GM18858 (cell line): ENCODE data around the gene TNFAIP8.
A peak's percentile ranks its signal among the peaks of the same experiment; 100 is the strongest.

Experiments used
- ATAC-seq: cut with Tn5 transposase; IDR thresholded peaks from one replicate; pipeline ENCODE4 v1.9.1; 2021; ENCODE audit not compliant: unreplicated experiment

TNFAIP8 gene

DNA sequence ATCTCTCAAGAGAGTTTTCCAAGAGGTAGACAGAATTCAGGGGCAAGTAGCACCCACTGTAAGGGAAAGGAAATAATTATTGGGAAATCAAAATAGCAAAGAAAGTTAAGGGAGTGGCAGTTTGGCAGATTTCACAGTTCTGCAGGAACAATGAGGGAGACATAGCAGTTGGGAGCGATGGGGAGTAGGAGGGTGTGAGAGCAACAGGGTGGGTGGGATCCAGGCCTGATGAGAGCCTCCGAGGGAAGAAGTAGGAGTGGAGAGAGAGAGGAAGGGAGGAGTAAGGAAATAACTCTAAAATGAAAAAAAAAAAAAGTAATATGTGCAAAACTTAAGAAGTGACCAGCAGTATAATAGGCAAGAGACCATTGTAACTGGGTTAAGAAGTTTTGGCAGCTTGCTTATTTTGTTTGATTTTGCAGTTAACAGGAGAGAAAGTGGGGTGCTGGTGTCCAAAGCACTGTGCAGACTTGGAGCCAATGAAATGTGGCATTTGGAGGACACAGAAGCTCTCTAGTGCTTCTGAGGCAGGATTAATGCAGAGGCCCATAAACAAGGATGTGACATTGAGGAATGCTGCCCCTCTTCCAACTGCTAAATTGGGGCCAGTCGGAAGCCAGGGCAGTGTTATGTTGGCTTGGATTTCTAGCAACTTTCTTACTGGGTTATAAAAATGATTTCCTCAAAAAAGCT lies 10.2 kb downstream of the TNFAIP8 start:
- no peak for ATAC-seq

DNA sequence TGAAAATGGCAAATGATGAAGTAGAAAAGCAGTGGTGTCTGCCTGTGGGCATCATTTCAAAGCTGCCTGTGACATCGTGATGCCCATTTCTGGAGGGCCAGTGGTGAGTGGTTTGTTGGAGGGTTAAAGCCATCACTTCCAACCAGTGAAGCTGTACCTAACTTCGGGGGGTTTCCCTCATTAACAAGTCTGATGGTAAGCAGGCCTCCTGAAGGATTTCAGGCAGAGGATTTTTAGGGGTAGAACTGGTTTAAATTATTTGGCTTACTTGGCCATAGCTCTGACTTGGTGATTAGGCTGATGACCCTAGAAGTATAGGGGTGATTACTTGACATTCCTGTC lies 10.7 kb downstream of the TNFAIP8 start:
- peak; percentile 16 for ATAC-seq

GRCh38 chr5:119367502-119368237 lies 11.9 kb downstream of the TNFAIP8 start:
- ATAC-seq: peak; percentile 86

DNA sequence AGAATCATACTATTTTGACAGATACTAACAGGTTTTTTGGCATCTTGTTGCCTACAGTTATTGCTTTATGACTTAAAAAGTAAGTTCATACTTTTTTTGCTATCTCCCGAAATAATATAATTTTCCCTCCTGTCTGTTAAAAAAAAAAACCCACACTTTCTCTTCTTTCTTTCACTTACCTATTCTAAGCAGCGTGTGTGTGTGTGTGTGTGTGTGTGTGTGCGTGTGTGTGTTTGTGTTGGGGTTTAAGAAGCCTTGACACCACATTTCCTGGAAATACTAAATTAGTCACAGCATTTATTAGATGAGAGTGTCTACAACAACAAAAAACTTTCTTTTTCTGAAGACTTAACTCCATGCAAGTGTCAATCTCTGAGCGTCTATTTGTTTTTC lies 12.4 kb downstream of the TNFAIP8 start:
- no peak for ATAC-seq

- no peak for ATAC-seq
Observed at GRCh38 chr5:119370486-119370885, 14.7 kb downstream of the TNFAIP8 start.

DNA sequence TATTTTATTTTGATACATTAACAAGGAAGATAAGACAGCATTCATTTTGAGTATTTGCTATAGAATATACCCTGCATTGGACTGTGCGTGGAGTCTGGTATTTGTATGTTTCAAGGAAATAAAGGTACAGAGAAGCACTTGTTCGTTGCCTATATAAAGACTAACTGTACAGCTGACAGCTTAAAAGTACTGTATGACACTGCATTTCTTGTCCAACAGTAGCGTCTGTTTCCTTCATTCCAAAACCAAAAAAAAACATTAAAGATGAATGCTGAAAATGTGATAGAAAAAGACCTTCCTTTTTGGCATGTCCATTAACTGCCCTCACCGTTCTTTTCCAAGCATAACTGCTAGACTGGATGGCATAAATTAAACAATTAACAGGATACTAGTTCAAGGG lies 15.3 kb downstream of the TNFAIP8 start:
- no peak for ATAC-seq

DNA sequence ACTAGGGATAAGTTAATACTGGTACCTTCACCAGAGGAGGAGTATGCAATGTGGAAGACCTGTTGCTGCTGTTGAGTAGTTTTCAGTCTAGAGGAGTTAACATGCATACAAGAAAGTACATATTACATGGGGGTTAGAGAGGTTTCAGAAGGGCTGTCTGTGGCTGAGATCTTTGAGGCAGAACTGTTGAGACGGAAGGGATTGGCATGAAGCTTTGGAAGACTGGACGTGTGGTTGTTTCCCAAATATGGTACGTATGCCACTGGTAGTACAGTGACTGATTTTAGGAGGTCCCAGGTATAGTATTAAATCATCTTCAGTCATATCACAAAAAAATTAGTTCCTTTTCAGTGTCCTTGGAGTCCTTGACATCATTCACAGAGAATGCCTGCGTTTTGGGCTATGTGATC lies 17.6 kb downstream of the TNFAIP8 start:
- peak; percentile 64 for ATAC-seq

- ATAC-seq: no peak
Observed at GRCh38 chr5:119374901-119375300, 19.1 kb downstream of the TNFAIP8 start.

- no peak for ATAC-seq
Observed at GRCh38 chr5:119377066-119377465, 21.2 kb downstream of the TNFAIP8 start.

GRCh38 chr5:119378075-119378700 lies 22.4 kb downstream of the TNFAIP8 start:
- ATAC-seq: no peak

GRCh38 chr5:119379096-119379495 lies 23.3 kb downstream of the TNFAIP8 start:
- ATAC-seq: no peak

GRCh38 chr5:119379942-119380547 lies 24.2 kb downstream of the TNFAIP8 start:
- ATAC-seq: no peak

DNA sequence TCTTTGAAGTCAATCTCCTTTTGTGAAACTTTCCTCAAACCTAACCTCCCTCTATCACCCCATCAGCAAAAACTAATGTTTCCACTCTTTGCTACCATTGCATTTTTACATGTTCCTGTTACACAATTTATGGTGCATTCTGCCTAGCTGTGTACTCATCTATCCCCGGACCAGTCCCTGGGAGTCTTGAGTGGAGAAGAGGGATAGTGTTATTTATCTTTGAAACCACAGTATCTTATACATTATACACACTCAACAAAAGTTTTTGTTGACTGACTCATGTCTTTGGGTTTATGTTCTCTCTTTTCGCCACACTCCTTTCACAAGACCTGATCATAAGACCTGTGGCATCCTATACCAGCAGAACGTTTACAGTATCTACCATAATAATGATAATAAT lies 26.4 kb downstream of the TNFAIP8 start:
- no peak for ATAC-seq

GRCh38 chr5:119383008-119383407 lies 27.2 kb downstream of the TNFAIP8 start:
- no peak for ATAC-seq

GRCh38 chr5:119385136-119385535 lies 29.3 kb downstream of the TNFAIP8 start:
- ATAC-seq: peak; percentile 33

DNA sequence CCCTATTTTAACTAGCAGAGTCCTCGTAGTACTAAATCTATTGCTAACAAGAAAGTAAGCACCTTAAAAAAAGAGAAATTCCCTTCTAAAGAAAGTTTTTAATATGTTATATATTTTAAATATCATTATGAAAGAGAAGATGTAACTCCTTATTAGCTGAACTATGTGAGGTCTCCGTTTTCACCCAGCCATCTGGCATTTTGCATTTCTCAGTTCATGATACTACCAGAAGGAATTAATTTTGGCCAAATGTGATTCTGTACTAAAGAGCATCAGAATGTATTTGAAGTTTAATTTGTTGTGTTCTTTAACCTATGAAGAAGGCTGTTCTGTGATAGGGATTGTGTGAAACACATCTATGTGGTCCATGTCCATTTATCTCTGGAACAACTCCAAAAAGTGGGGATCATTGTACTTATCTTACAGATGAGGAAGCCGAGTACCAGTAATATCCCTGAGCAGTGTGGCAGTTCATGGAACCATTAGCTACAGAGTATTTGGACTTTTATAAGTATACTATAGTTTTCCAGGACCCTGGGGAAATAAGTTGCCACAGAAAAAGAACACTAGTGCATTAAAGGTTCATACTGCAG lies 29.8 kb downstream of the TNFAIP8 start:
- no peak for ATAC-seq

DNA sequence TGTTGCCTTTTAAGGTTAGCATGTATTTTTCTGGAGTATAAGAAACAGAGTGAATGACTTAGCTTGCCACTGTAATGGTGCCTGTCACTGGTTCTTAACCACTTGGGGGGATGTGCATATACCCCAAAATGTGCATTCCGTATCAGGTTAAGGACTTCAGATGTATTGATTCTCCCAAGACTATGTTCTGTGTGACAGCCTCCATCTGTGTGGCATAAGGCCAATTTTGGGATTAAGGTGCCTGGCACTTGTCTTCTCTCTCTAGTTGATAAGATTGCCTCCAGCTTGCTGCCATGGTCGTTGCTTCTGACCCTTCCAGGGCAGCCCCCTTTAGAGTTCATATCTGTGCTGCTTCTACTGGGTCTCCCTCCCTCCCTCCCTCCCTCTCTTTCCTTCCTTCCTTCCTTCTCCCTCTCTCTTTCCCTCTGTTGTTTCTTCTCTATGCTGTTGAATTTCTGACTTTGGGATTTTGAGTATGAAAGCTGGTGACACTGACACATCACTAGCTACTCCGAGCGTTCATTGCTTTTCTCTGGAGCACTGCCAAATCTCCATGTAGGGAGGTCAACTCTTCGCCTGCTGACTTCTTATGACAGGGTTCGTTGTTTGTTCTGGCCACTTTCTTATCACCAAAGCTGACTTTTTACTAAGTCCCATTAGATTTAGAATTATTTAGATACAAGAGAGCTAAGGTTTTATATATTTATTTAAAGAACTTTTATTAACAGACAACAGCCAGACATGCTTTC lies 31.0 kb downstream of the TNFAIP8 start:
- no peak for ATAC-seq

- no peak for ATAC-seq
Observed at GRCh38 chr5:119387945-119388618, 32.3 kb downstream of the TNFAIP8 start.

GRCh38 chr5:119388619-119389190 lies 32.9 kb downstream of the TNFAIP8 start:
- no peak for ATAC-seq
